Epithelial cell of esophagus (primary cell): Measurements from ENCODE around the gene PPP1R13L.

ENCODE experiments used
- DNase-seq: peaks from one replicate; pipeline ENCODE4 v3.0.0; 2010; ENCODE audit warnings: low read depth
- H3K4me3 ChIP-seq: 2 replicates; pipeline ENCODE4 v1.5.1; 2011; ENCODE audit warnings: mild to moderate bottlenecking, low read length, control low read depth
- CTCF ChIP-seq: IDR thresholded peaks from 2 replicates; pipeline ENCODE4 v1.5.1; 2011; ENCODE audit warnings: low read depth, mild to moderate bottlenecking, low read length, control low read depth, inconsistent platforms; ENCODE audit not compliant: insufficient read depth; ENCODE audit errors: missing control alignments

Gene PPP1R13L

GRCh38 chr19:45403781-45404556 lies 900 bp downstream of the PPP1R13L start:
- DNase-seq: peak; percentile 79
- H3K4me3 ChIP-seq: peak overlapping the region; percentile 100
- peak; percentile 70 for TF ChIP-seq CTCF

- H3K4me3 ChIP-seq: peak overlapping the region; percentile 100
- DNase-seq: no peak
- TF ChIP-seq CTCF: no peak
These were observed 1.6 kb downstream of the PPP1R13L start for GRCh38 chr19:45403272-45403671.

- DNase-seq: peak; percentile 90
- peak; percentile 57 for TF ChIP-seq CTCF
- H3K4me3 ChIP-seq: peak overlapping the region; percentile 100
These were observed 2.4 kb downstream of the PPP1R13L start for GRCh38 chr19:45402298-45403061.

- peak overlapping the region; percentile 100 for H3K4me3 ChIP-seq
- DNase-seq: no peak
- no peak for TF ChIP-seq CTCF
These were observed 3.1 kb downstream of the PPP1R13L start for GRCh38 chr19:45401815-45402214.

- DNase-seq: peak; percentile 99
- H3K4me3 ChIP-seq: peak overlapping the region; percentile 7
- no peak for TF ChIP-seq CTCF
These were observed 4.7 kb downstream of the PPP1R13L start for GRCh38 chr19:45400192-45400591.

GRCh38 chr19:45395821-45396617 lies 8.8 kb downstream of the PPP1R13L start:
- TF ChIP-seq CTCF: no peak
- no peak for DNase-seq
- no peak overlapping the region for H3K4me3 ChIP-seq
